ENCODE measurements around the gene IRF2.

IRF2 gene

DNA sequence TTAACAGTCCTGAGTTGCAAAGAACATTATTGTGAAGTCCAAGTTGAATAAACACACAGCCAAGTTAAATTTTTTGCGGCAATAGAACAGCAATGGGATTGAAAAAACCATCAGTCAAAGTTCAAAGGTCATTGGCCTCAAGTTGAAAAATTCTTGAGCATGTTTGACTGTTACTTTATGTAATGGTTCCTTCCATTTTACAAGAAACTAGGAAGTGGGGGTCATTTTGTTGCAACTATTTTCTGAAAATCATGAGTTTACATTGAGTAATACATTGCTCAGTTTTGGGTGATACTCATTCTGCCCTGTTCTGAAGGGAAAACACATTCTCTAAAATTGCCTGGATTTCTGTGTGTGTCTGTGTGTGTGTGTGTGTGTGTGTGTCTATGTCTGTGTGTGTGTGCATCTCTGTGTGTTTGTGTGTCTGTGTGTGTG lies 5.2 kb upstream of the IRF2 start:
- TF ChIP-seq, protein P1, sequence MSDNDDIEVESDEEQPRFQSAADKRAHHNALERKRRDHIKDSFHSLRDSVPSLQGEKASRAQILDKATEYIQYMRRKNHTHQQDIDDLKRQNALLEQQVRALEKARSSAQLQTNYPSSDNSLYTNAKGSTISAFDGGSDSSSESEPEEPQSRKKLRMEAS (IDR thresholded peaks at IDR 0.05; ENCODE audit: low read depth, low read length), result no peak
- no peak overlapping the region for H3K4me3 ChIP-seq (ENCODE audit: low read depth, low read length)
- peak; percentile 41 for DNase-seq (ENCODE audit: low read depth)

DNA sequence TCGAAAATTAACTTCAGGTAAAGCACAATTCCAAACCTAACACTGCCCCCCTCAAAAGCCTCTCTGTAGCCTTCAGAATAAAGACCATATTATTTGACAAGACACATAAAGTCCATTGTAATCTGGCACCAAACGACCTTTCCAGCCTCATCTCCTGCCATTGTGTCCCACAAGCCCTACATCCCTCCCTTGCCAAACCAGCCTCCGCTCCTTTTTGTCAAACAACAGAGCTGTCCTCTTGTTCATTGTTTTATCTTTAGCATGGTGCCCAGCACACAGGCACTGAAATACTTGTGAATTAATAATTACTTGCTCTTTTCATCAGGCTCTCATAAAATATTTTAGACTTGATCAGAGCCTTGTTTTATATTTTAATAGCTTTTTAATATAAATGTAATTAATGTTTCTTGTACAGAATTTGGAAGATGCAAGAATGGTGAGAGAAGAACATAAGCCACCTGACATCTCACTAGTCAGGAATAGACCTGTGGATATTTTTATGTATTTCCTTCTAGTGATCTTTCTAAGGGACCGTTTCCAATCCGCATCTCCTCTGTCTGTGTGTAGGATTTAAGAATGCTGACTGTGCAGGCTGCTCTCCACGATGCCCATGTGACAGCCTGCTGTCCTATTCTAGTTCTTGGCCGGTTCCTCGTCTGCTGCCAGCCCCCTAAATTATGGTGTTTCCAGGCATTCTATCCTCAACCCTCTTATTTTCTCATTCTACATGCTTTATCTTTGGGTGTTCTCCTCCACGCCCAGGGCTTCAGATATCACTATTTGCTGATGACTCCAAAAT lies 3.0 kb upstream of the IRF2 start:
- no peak overlapping the region for H3K4me3 ChIP-seq (ENCODE audit: low read depth, low read length)
- DNase-seq (ENCODE audit: low read depth), result no peak
- TF ChIP-seq, protein P1 (IDR thresholded peaks at IDR 0.05; ENCODE audit: low read depth, low read length), result no peak
- TF ChIP-seq POLR2A (IDR thresholded peaks at IDR 0.05; ENCODE audit: extremely low read depth, insufficient read length), result no peak
- TF ChIP-seq, protein P2, sequence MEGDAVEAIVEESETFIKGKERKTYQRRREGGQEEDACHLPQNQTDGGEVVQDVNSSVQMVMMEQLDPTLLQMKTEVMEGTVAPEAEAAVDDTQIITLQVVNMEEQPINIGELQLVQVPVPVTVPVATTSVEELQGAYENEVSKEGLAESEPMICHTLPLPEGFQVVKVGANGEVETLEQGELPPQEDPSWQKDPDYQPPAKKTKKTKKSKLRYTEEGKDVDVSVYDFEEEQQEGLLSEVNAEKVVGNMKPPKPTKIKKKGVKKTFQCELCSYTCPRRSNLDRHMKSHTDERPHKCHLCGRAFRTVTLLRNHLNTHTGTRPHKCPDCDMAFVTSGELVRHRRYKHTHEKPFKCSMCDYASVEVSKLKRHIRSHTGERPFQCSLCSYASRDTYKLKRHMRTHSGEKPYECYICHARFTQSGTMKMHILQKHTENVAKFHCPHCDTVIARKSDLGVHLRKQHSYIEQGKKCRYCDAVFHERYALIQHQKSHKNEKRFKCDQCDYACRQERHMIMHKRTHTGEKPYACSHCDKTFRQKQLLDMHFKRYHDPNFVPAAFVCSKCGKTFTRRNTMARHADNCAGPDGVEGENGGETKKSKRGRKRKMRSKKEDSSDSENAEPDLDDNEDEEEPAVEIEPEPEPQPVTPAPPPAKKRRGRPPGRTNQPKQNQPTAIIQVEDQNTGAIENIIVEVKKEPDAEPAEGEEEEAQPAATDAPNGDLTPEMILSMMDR (IDR thresholded peaks at IDR 0.05; ENCODE audit: low read depth, low read length), result no peak
- no peak for TF ChIP-seq MYC (IDR thresholded peaks at IDR 0.05; ENCODE audit: low read depth, low read length)

DNA sequence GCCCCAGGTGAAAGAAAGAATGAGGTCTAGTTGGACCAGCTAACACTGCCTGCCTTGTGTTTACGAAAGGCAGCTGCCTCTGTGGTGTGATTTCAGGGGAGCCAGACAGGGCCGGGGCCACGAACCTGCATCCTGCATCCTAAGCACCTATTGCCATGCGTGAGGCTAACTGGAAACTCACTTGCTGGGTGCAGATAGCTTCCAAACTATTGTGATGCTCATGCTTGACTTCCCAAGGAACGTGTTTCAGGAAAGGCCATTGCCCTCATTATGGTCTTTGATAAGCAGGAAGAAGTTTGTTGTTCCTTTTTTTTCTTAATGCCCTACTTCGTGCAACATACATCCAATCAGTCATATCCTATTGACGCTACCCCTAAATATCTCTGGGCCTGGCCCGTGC lies 2.3 kb upstream of the IRF2 start:
- no peak overlapping the region for H3K4me3 ChIP-seq (ENCODE audit: low read depth, low read length)
- TF ChIP-seq POLR2A (IDR thresholded peaks at IDR 0.05; ENCODE audit: extremely low read depth, insufficient read length), result no peak
- no peak for TF ChIP-seq MYC (IDR thresholded peaks at IDR 0.05; ENCODE audit: low read depth, low read length)
- TF ChIP-seq, protein P2 (IDR thresholded peaks at IDR 0.05; ENCODE audit: low read depth, low read length), result no peak
- TF ChIP-seq, protein P1 (IDR thresholded peaks at IDR 0.05; ENCODE audit: low read depth, low read length), result no peak
- no peak for DNase-seq (ENCODE audit: low read depth)

DNA sequence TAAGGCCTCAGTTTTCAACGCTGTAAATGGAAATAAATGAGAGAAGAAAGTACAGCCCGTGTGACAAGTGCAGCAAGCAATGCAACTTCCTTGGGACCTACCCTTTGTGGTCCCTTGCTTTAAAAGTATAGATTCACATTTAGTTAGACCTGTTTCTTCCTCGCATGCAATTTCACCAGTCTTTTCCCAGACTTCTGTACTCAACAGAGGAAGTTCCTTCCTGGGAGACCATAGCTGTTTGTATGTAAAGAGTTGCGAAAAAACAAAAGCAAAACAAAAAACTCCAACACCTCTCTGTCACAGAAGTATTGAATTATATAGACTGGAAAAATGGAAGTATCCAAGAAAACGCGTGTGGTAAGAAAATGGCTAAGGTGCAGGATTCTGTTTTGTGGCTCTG lies 1.1 kb upstream of the IRF2 start:
- DNase-seq (ENCODE audit: low read depth), result no peak
- H3K4me3 ChIP-seq (ENCODE audit: low read depth, low read length), result peak overlapping the region; percentile 89
- TF ChIP-seq, protein P2 (IDR thresholded peaks at IDR 0.05; ENCODE audit: low read depth, low read length), result no peak
- no peak for TF ChIP-seq POLR2A (IDR thresholded peaks at IDR 0.05; ENCODE audit: extremely low read depth, insufficient read length)
- TF ChIP-seq, protein P1 (IDR thresholded peaks at IDR 0.05; ENCODE audit: low read depth, low read length), result no peak
- TF ChIP-seq MYC (IDR thresholded peaks at IDR 0.05; ENCODE audit: low read depth, low read length), result no peak

DNA sequence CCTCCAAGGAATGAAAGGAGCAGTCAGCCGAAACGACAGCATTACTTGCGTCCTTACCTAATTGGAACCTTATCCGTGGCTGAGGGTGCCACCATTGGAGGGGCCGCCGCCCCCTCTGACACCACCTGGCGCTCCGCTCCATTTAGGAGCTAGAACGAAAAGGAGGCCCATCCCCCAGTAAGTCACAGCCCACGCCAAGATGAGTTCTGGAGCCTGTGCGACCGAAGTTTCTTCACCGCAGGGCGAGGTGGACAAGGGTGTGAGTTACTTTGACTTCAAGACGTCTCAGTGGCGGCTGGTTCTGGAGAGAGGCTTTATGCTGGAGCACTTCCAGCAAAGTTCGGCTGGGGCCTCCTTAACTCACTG lies 729 bp upstream of the IRF2 start:
- peak overlapping the region; percentile 89 for H3K4me3 ChIP-seq (ENCODE audit: low read depth, low read length)
- TF ChIP-seq, protein P1 (IDR thresholded peaks at IDR 0.05; ENCODE audit: low read depth, low read length), result 0 out of 2 replicates have a peak, but pooled peaks have one; percentile 18
- no peak for TF ChIP-seq POLR2A (IDR thresholded peaks at IDR 0.05; ENCODE audit: extremely low read depth, insufficient read length)
- peak; percentile 72 for DNase-seq (ENCODE audit: low read depth)

DNA sequence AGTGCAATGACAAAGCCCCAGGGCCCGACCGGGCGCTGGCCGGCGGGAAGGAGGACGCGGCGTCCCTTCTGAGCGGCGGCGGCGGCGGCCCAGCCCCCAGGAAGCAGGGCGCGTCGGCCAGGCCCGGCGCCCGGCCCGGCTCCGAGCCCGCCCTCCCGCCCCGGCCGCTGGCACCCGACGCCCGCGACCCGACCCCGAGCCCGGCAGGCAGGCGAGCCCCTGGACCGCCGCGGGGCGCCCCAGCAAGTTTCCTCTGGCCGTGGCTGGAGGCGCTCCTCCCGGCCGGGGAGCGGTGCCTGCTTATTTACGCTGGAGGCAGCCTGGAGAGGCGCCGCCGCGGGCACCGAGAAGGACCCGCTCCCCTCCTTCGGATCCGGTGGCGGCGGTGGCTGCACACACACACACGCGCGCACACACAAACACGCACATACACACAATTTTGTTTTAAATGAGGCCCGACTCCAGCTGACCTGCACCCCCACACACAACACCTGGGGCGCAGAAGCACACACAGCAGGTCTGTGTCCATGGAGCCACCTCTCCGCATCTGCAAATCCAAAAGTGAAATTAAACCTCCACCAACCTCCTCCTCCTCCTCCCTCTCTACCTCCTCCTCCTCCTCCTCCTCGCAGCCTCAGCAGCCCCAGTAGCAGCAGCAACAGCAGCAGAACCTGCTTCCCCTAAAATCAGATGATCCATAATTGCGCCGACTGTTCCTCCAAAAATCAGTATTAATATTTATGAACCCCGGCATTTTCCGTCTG lies 669 bp downstream of the IRF2 start:
- H3K4me3 ChIP-seq (ENCODE audit: low read depth, low read length), result peak overlapping the region; percentile 97
- TF ChIP-seq POLR2A (IDR thresholded peaks at IDR 0.05; ENCODE audit: extremely low read depth, insufficient read length) (no peak), MYC (IDR thresholded peaks at IDR 0.05; ENCODE audit: low read depth, low read length) (no peak)
- TF ChIP-seq, protein P1 (IDR thresholded peaks at IDR 0.05; ENCODE audit: low read depth, low read length), result no peak
- TF ChIP-seq, protein P2 (IDR thresholded peaks at IDR 0.05; ENCODE audit: low read depth, low read length), result no peak
- DNase-seq (ENCODE audit: low read depth), result peak; percentile 67
